ENCODE data around the gene PRTFDC1.

DNA sequence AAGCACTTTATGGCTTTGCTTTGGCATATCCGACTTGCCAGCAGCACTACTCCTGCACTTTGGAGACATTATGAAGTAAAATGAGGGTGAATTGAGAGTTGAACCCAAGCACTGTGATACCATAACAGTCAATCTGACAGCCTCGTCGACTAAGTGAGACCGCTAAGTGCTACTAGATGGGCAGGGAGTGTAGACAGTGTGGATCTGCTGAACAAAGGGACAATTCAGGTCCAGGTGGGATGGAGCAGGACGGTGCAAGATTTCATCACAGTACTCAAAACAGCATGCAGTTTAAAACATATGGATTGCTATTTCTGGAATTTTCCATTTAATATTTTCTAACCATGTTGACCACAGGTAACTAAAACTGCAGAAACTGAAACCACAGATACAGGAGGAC, 20.8 kb upstream of the PRTFDC1 start:
- TF ChIP-seq EZH2 (IDR thresholded peaks at IDR 0.05; ENCODE audit: insufficient read depth, poor library complexity, severe bottlenecking) (no peak), EZH2phosphoT487 (IDR thresholded peaks at IDR 0.05; ENCODE audit: insufficient read depth, low read depth) (no peak)
